ENCODE results near the gene MAN1A1. TPM values are rescaled to one million over a fixed set of nuclear protein-coding genes. Genes with fewer than 3 reads are reported as not detected.

MAN1A1 gene
- total RNA-seq, 2 donors from 2014 or later: 41.7 to 43.7 TPM

DNA sequence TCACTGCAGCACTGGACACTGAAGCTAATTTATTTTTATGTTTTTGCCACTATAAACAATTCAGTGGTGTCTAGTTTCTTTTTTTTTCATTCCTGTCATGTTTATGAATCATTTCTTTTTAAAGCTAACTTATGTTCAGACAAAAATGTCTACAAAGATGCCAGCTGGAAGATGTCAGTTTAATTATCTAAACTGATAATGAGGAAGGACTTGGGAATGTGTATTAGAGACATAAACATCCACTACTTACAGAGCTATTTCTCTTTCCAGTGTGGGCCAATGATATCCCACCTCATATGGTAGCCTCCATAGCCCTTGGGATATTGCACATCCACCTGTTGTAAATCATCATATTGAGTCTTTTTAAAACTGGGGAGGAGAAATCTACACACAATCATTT, 139.0 kb downstream of the MAN1A1 start:
- H3K36me3 Mint-ChIP-seq (ENCODE audit: low read depth): peaks cover 4% of the 10 kb centered on the region

GRCh38 chr6:119209452-119210205, 139.9 kb downstream of the MAN1A1 start:
- Mint-ChIP-seq H3K4me1 (no peaks in the 10 kb centered on the region), H3K9me3 (no peaks in the 10 kb centered on the region), H3K27ac (no peak overlapping the region), H3K27me3 (ENCODE audit: insufficient read depth) (no peaks in the 10 kb centered on the region), H3K4me3 (no peak overlapping the region), H3K36me3 (ENCODE audit: low read depth) (peaks cover 7% of the 10 kb centered on the region)
- Histone ChIP-seq H3K27me3 (ENCODE audit: control insufficient read depth, insufficient read depth, low read length, poor library complexity, severe bottlenecking) (no peaks in the 10 kb centered on the region), H3K9ac (ENCODE audit: extremely low read depth, low read length, poor library complexity, severe bottlenecking) (no peak overlapping the region), H3K4me3 (ENCODE audit: low read length) (no peak overlapping the region), H3K27ac (ENCODE audit: low read depth, low read length) (no peak overlapping the region), H3K9me3 (ENCODE audit: control insufficient read depth, low read length) (no peaks in the 10 kb centered on the region), H3K36me3 (ENCODE audit: control insufficient read depth, insufficient read depth, low read length) (peaks cover 16% of the 10 kb centered on the region), H3K4me1 (ENCODE audit: control insufficient read depth, insufficient read depth, low read length) (no peaks in the 10 kb centered on the region)
- no peak for DNase-seq
- 94 to 97% methylated on average over 7 to 11 of the region's 11 CpGs for WGBS, 2 experiments (ENCODE audit: insufficient coverage in 1 of 2, insufficient read length in 1 of 2)
- TF ChIP-seq CTCF (conservative IDR thresholded peaks at IDR 0.05): no peak

More for the DNA sequence above, 139.0 kb downstream of the MAN1A1 start:
- Mint-ChIP-seq H3K9me3 (no peaks in the 10 kb centered on the region), H3K27ac (no peak overlapping the region), H3K27me3 (ENCODE audit: insufficient read depth) (no peaks in the 10 kb centered on the region), H3K4me3 (no peak overlapping the region), H3K4me1 (peaks cover 3% of the 10 kb centered on the region)
- no peaks in the 10 kb centered on the region for H3K9me3 ChIP-seq (ENCODE audit: control insufficient read depth, low read length)
- no peak overlapping the region for H3K9ac ChIP-seq (ENCODE audit: extremely low read depth, low read length, poor library complexity, severe bottlenecking)
- no peaks in the 10 kb centered on the region for H3K27me3 ChIP-seq (ENCODE audit: control insufficient read depth, insufficient read depth, low read length, poor library complexity, severe bottlenecking)
- no peak for TF ChIP-seq CTCF (conservative IDR thresholded peaks at IDR 0.05)
- H3K36me3 ChIP-seq (ENCODE audit: control insufficient read depth, insufficient read depth, low read length): peaks cover 14% of the 10 kb centered on the region
- no peak for DNase-seq
- no peaks in the 10 kb centered on the region for H3K4me1 ChIP-seq (ENCODE audit: control insufficient read depth, insufficient read depth, low read length)
- no peak overlapping the region for H3K4me3 ChIP-seq (ENCODE audit: low read length)
- no peak overlapping the region for H3K27ac ChIP-seq (ENCODE audit: low read depth, low read length)

DNA sequence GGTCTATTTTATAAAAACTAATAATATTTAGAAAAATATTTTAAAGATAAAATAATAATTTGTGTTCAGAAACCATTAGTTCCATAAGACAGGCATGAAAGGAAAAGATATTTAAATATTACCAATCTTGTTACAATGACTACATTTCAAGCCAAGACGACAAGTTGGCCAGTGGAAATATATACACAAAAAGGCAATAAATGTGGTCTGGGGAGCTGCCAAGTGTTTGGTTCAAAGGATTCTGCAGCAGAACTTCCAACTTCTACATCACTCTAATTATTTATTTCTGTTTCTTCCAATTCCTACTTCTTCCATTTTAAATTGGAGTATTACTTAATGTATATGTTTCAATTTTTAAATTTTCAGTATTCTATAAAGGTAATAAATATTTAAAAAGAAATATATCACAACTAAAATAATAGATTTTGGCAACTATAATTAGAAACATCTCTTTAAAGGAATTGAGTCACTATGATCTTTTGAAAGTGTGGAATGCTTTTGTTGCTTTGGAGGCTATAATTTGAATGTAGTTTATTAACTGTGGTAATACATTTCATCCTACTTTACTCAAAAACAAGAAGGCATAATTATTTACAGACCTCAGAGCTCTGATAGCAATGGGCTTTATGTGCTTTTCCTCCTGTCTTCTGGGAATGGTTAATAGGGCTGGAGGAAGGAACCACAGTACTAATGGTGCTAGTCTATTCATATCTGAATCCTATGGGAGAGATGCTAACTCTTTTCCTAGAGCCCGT, 141.4 kb downstream of the MAN1A1 start:
- H3K9me3 ChIP-seq (ENCODE audit: control insufficient read depth, low read length): no peaks in the 10 kb centered on the region
- 86 to 97% methylated on average over 1 to 2 of the region's 2 CpGs for WGBS, 2 experiments (ENCODE audit: insufficient coverage in 1 of 2, insufficient read length in 1 of 2)
- H3K4me1 ChIP-seq (ENCODE audit: control insufficient read depth, insufficient read depth, low read length): no peaks in the 10 kb centered on the region
- Mint-ChIP-seq H3K4me3 (no peak overlapping the region), H3K36me3 (ENCODE audit: low read depth) (peaks cover 18% of the 10 kb centered on the region), H3K9me3 (no peaks in the 10 kb centered on the region), H3K27ac (no peak overlapping the region), H3K4me1 (no peaks in the 10 kb centered on the region), H3K27me3 (ENCODE audit: insufficient read depth) (no peaks in the 10 kb centered on the region)
- no peak overlapping the region for H3K9ac ChIP-seq (ENCODE audit: extremely low read depth, low read length, poor library complexity, severe bottlenecking)
- TF ChIP-seq CTCF (conservative IDR thresholded peaks at IDR 0.05): no peak
- H3K27ac ChIP-seq (ENCODE audit: low read depth, low read length): no peak overlapping the region
- H3K36me3 ChIP-seq (ENCODE audit: control insufficient read depth, insufficient read depth, low read length): peaks cover 30% of the 10 kb centered on the region
- DNase-seq: no peak
- H3K4me3 ChIP-seq (ENCODE audit: low read length): no peak overlapping the region
- no peaks in the 10 kb centered on the region for H3K27me3 ChIP-seq (ENCODE audit: control insufficient read depth, insufficient read depth, low read length, poor library complexity, severe bottlenecking)
